Mammary epithelial cell (primary cell): Measurements from ENCODE around the gene SPTY2D1.

Source experiments
- EZH2 ChIP-seq: IDR thresholded peaks from 2 replicates; pipeline ENCODE4 v1.6.1; 2012; ENCODE audit warnings: low read length, inconsistent platforms, borderline replicate concordance
- TF ChIP-seq, protein P1 (sequence below), 2 donors: IDR thresholded peaks in 1 of 2; conservative IDR thresholded peaks in 1 of 2; 2 replicates each; pipeline ENCODE4 v1.5.1; 2011 to 2012; ENCODE audit warnings: inconsistent platforms in 2 of 2, low read length in 2 of 2, mild to moderate bottlenecking in 2 of 2, control low read depth in 1 of 2, low read depth in 1 of 2; ENCODE audit not compliant: insufficient read depth in 1 of 2; ENCODE audit errors: extremely low read depth in 1 of 2

DNA sequence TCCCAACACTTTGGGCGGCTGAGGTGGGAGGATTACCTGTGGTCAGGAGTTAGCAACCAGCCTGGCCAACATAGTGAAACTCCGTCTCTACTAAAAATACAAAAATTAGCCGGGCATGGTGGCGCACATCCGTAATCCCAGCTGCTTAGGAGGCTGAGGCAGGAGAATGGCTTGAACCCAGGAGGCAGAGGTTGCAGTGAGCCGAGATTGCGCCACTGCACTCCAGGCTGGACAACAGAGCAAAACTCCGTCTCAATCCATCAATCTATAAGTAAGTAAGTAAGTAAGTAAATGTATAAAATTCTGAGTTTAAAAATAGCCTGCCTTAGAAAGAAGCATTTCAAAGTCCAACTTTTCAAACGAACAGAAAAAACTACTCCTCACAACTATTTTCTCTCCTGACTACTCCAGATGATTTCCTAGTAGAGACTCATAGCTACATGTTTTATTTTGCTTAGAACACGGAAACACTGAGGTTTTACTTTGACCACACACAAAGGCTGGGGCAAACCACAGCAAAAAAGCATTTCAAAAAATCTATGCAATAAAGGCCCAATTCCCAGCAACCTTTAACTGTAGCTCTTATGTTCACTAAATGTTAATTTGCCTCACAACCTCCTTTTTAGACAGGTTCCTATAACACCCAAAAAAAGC lies 16.3 kb downstream of the SPTY2D1 start:
- TF ChIP-seq, protein P1, sequence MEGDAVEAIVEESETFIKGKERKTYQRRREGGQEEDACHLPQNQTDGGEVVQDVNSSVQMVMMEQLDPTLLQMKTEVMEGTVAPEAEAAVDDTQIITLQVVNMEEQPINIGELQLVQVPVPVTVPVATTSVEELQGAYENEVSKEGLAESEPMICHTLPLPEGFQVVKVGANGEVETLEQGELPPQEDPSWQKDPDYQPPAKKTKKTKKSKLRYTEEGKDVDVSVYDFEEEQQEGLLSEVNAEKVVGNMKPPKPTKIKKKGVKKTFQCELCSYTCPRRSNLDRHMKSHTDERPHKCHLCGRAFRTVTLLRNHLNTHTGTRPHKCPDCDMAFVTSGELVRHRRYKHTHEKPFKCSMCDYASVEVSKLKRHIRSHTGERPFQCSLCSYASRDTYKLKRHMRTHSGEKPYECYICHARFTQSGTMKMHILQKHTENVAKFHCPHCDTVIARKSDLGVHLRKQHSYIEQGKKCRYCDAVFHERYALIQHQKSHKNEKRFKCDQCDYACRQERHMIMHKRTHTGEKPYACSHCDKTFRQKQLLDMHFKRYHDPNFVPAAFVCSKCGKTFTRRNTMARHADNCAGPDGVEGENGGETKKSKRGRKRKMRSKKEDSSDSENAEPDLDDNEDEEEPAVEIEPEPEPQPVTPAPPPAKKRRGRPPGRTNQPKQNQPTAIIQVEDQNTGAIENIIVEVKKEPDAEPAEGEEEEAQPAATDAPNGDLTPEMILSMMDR (conservative IDR thresholded peaks at IDR 0.05 in 1 of 2, IDR thresholded peaks at IDR 0.05 in 1 of 2; ENCODE audit: extremely low read depth in 1 of 2, insufficient read depth in 1 of 2, low read depth in 1 of 2, low read length in 2 of 2) = no peak
- no peak for TF ChIP-seq EZH2
